HFFc6 (cell line): Measurements from ENCODE around the gene FRMD4A. TPM values are rescaled to one million over a fixed set of nuclear protein-coding genes. Genes with fewer than 3 reads are reported as not detected.
A peak's percentile ranks its signal among the peaks of the same experiment; 100 is the strongest.

Experiments
- DNase-seq: peaks from one replicate; pipeline ENCODE4 v3.0.0-alpha.2; 2018
- H3K27ac Mint-ChIP-seq: 2 replicates; pipeline ENCODE4 v1.8.0; 2020; ENCODE audit warnings: mild to moderate bottlenecking, mixed read lengths
- H3K27me3 Mint-ChIP-seq: 2 replicates; pipeline ENCODE4 v1.8.0; 2021; ENCODE audit warnings: mild to moderate bottlenecking, moderate library complexity, mixed read lengths; ENCODE audit not compliant: insufficient read depth
- H3K36me3 Mint-ChIP-seq: 2 replicates; pipeline ENCODE4 v1.8.0; 2021; ENCODE audit warnings: low read depth, mixed read lengths
- H3K4me1 Mint-ChIP-seq: 2 replicates; pipeline ENCODE4 v1.8.0; 2020; ENCODE audit warnings: low read depth, mixed read lengths
- H3K4me3 Mint-ChIP-seq: 2 replicates; pipeline ENCODE4 v1.8.0; 2020; ENCODE audit warnings: mild to moderate bottlenecking, moderate library complexity, mixed read lengths
- H3K9me3 Mint-ChIP-seq: 2 replicates; pipeline ENCODE4 v1.8.0; 2020; ENCODE audit warnings: mild to moderate bottlenecking, mixed read lengths
- CTCF ChIP-seq: fragments of 200-600 bp; sonication (generic); IDR thresholded peaks from 2 replicates; pipeline ENCODE4 v1.5.0; 2021; ENCODE audit warnings: antibody characterized with exemption, mild to moderate bottlenecking
- total RNA-seq, 6 experiments: library from RNA; stranded (reverse); fragmentation: NEBNext Ultra II Directional; extraction: Animal tissue kit (Norgen Biotek cat#: 25700); gene quantifications; 2 replicates in 1 of 6; 3 replicates in 5 of 6; pipeline ENCODE4 v1.2.3, GENCODE V29; 2021

FRMD4A gene
- total RNA-seq, 6 experiments from 2014 or later, result 76.7 to 117 (median 92.3) TPM

- Mint-ChIP-seq H3K36me3 (peaks cover 39% of the 10 kb centered on the region), H3K27me3 (peaks cover 2% of the 10 kb centered on the region), H3K4me1 (peaks cover 55% of the 10 kb centered on the region), H3K27ac (peak overlapping the region; percentile 90), H3K4me3 (peak overlapping the region; percentile 38; the same call in 1 of the 2 replicates), H3K9me3 (no peaks in the 10 kb centered on the region)
- DNase-seq, result peak; percentile 79
- no peak for TF ChIP-seq CTCF
Observed at GRCh38 chr10:13853854-13854253, 476.9 kb downstream of the FRMD4A start.

- Mint-ChIP-seq H3K27me3 (peaks cover 2% of the 10 kb centered on the region; the same call in 1 of the 2 replicates), H3K9me3 (no peaks in the 10 kb centered on the region), H3K4me3 (peak overlapping the region; percentile 15; the same call in 1 of the 2 replicates), H3K36me3 (peaks cover 36% of the 10 kb centered on the region), H3K4me1 (peaks cover 55% of the 10 kb centered on the region), H3K27ac (peak overlapping the region; percentile 90)
- no peak for DNase-seq
- TF ChIP-seq CTCF, result no peak
Observed at GRCh38 chr10:13852872-13853271, 477.9 kb downstream of the FRMD4A start.

GRCh38 chr10:13851906-13852305, 478.8 kb downstream of the FRMD4A start:
- peaks cover 29% of the 10 kb centered on the region for H3K36me3 Mint-ChIP-seq
- TF ChIP-seq CTCF, result no peak
- H3K4me1 Mint-ChIP-seq, result peaks cover 57% of the 10 kb centered on the region
- no peaks in the 10 kb centered on the region for H3K9me3 Mint-ChIP-seq
- H3K27ac Mint-ChIP-seq, result no peak overlapping the region
- H3K4me3 Mint-ChIP-seq, result no peak overlapping the region
- DNase-seq, result no peak
- H3K27me3 Mint-ChIP-seq, result peaks cover 2% of the 10 kb centered on the region; the same call in 1 of the 2 replicates

- no peaks in the 10 kb centered on the region for H3K9me3 Mint-ChIP-seq
- no peak for DNase-seq
- no peak for TF ChIP-seq CTCF
- H3K4me3 Mint-ChIP-seq, result no peak overlapping the region
- H3K27ac Mint-ChIP-seq, result no peak overlapping the region
- H3K36me3 Mint-ChIP-seq, result peaks cover 35% of the 10 kb centered on the region
- peaks cover under 1% of the 10 kb centered on the region; the same call in 1 of the 2 replicates for H3K27me3 Mint-ChIP-seq
- peaks cover 60% of the 10 kb centered on the region for H3K4me1 Mint-ChIP-seq
Observed at GRCh38 chr10:13848520-13849445, 481.9 kb downstream of the FRMD4A start.

- no peaks in the 10 kb centered on the region for H3K9me3 Mint-ChIP-seq
- peaks cover 57% of the 10 kb centered on the region for H3K4me1 Mint-ChIP-seq
- TF ChIP-seq CTCF, result no peak
- H3K4me3 Mint-ChIP-seq, result no peak overlapping the region
- H3K27ac Mint-ChIP-seq, result no peak overlapping the region
- H3K36me3 Mint-ChIP-seq, result peaks cover 43% of the 10 kb centered on the region
- no peaks in the 10 kb centered on the region for H3K27me3 Mint-ChIP-seq
- no peak for DNase-seq
Observed at GRCh38 chr10:13847201-13847631, 483.5 kb downstream of the FRMD4A start.
